ENCODE results near the gene CYSLTR1.

DNA sequence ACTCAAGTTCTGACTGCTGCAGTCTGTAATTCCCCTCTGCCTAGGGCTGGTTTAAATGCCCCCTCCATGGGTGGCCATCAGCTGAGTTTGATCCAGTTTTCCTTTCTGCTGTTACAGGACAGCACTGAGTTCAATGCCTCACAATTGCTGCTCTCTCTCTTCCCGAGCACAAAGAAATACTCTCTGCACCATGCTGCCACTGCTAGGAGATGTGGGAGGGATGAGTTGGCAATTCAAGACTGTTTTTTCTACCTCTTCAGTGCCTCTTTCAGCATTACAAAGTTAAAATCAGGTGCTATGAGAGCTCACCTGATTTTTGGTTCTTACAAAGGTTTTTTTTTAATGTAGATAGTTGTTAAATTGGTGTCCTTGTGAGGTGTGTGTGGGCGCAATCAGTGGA is 24.3 kb downstream of the CYSLTR1 start:
- TF ChIP-seq, protein P1, sequence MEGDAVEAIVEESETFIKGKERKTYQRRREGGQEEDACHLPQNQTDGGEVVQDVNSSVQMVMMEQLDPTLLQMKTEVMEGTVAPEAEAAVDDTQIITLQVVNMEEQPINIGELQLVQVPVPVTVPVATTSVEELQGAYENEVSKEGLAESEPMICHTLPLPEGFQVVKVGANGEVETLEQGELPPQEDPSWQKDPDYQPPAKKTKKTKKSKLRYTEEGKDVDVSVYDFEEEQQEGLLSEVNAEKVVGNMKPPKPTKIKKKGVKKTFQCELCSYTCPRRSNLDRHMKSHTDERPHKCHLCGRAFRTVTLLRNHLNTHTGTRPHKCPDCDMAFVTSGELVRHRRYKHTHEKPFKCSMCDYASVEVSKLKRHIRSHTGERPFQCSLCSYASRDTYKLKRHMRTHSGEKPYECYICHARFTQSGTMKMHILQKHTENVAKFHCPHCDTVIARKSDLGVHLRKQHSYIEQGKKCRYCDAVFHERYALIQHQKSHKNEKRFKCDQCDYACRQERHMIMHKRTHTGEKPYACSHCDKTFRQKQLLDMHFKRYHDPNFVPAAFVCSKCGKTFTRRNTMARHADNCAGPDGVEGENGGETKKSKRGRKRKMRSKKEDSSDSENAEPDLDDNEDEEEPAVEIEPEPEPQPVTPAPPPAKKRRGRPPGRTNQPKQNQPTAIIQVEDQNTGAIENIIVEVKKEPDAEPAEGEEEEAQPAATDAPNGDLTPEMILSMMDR (IDR thresholded peaks at IDR 0.05) = no peak
- TF ChIP-seq EP300 (IDR thresholded peaks at IDR 0.05; ENCODE audit: borderline replicate concordance in 1 of 2, low read depth in 1 of 2, low read length in 1 of 2) (no peak), TCF12 (IDR thresholded peaks at IDR 0.05) (no peak), GABPA (IDR thresholded peaks at IDR 0.05; ENCODE audit: low read depth) (no peak), EZH2phosphoT487 (IDR thresholded peaks at IDR 0.05; ENCODE audit: borderline replicate concordance, low read depth) (no peak), CHD2 (IDR thresholded peaks at IDR 0.05; ENCODE audit: low read length, partially characterized antibody) (no peak), POLR2AphosphoS5 (IDR thresholded peaks at IDR 0.05; ENCODE audit: low read depth, low read length) (no peak), SIN3A (IDR thresholded peaks at IDR 0.05; ENCODE audit: borderline replicate concordance, low read depth, low read length) (no peak)
- TF ChIP-seq, protein P2, sequence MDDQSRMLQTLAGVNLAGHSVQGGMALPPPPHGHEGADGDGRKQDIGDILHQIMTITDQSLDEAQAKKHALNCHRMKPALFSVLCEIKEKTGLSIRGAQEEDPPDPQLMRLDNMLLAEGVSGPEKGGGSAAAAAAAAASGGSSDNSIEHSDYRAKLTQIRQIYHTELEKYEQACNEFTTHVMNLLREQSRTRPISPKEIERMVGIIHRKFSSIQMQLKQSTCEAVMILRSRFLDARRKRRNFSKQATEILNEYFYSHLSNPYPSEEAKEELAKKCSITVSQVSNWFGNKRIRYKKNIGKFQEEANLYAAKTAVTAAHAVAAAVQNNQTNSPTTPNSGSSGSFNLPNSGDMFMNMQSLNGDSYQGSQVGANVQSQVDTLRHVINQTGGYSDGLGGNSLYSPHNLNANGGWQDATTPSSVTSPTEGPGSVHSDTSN (IDR thresholded peaks at IDR 0.05) = no peak
- TF ChIP-seq, protein P3, sequence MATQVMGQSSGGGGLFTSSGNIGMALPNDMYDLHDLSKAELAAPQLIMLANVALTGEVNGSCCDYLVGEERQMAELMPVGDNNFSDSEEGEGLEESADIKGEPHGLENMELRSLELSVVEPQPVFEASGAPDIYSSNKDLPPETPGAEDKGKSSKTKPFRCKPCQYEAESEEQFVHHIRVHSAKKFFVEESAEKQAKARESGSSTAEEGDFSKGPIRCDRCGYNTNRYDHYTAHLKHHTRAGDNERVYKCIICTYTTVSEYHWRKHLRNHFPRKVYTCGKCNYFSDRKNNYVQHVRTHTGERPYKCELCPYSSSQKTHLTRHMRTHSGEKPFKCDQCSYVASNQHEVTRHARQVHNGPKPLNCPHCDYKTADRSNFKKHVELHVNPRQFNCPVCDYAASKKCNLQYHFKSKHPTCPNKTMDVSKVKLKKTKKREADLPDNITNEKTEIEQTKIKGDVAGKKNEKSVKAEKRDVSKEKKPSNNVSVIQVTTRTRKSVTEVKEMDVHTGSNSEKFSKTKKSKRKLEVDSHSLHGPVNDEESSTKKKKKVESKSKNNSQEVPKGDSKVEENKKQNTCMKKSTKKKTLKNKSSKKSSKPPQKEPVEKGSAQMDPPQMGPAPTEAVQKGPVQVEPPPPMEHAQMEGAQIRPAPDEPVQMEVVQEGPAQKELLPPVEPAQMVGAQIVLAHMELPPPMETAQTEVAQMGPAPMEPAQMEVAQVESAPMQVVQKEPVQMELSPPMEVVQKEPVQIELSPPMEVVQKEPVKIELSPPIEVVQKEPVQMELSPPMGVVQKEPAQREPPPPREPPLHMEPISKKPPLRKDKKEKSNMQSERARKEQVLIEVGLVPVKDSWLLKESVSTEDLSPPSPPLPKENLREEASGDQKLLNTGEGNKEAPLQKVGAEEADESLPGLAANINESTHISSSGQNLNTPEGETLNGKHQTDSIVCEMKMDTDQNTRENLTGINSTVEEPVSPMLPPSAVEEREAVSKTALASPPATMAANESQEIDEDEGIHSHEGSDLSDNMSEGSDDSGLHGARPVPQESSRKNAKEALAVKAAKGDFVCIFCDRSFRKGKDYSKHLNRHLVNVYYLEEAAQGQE (IDR thresholded peaks at IDR 0.05; ENCODE audit: low read depth, low read length) = no peak
